NK-92 (cell line): Measurements from ENCODE around the gene DIP2C.

Experiments used
- DNase-seq: peaks from one replicate; lab custom pipeline; 2025; ENCODE audit not compliant: unreplicated experiment; lab: John Stamatoyannopoulos, UW

The DIP2C gene, protein sequence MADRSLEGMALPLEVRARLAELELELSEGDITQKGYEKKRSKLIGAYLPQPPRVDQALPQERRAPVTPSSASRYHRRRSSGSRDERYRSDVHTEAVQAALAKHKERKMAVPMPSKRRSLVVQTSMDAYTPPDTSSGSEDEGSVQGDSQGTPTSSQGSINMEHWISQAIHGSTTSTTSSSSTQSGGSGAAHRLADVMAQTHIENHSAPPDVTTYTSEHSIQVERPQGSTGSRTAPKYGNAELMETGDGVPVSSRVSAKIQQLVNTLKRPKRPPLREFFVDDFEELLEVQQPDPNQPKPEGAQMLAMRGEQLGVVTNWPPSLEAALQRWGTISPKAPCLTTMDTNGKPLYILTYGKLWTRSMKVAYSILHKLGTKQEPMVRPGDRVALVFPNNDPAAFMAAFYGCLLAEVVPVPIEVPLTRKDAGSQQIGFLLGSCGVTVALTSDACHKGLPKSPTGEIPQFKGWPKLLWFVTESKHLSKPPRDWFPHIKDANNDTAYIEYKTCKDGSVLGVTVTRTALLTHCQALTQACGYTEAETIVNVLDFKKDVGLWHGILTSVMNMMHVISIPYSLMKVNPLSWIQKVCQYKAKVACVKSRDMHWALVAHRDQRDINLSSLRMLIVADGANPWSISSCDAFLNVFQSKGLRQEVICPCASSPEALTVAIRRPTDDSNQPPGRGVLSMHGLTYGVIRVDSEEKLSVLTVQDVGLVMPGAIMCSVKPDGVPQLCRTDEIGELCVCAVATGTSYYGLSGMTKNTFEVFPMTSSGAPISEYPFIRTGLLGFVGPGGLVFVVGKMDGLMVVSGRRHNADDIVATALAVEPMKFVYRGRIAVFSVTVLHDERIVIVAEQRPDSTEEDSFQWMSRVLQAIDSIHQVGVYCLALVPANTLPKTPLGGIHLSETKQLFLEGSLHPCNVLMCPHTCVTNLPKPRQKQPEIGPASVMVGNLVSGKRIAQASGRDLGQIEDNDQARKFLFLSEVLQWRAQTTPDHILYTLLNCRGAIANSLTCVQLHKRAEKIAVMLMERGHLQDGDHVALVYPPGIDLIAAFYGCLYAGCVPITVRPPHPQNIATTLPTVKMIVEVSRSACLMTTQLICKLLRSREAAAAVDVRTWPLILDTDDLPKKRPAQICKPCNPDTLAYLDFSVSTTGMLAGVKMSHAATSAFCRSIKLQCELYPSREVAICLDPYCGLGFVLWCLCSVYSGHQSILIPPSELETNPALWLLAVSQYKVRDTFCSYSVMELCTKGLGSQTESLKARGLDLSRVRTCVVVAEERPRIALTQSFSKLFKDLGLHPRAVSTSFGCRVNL (N-terminal part only)

DNA sequence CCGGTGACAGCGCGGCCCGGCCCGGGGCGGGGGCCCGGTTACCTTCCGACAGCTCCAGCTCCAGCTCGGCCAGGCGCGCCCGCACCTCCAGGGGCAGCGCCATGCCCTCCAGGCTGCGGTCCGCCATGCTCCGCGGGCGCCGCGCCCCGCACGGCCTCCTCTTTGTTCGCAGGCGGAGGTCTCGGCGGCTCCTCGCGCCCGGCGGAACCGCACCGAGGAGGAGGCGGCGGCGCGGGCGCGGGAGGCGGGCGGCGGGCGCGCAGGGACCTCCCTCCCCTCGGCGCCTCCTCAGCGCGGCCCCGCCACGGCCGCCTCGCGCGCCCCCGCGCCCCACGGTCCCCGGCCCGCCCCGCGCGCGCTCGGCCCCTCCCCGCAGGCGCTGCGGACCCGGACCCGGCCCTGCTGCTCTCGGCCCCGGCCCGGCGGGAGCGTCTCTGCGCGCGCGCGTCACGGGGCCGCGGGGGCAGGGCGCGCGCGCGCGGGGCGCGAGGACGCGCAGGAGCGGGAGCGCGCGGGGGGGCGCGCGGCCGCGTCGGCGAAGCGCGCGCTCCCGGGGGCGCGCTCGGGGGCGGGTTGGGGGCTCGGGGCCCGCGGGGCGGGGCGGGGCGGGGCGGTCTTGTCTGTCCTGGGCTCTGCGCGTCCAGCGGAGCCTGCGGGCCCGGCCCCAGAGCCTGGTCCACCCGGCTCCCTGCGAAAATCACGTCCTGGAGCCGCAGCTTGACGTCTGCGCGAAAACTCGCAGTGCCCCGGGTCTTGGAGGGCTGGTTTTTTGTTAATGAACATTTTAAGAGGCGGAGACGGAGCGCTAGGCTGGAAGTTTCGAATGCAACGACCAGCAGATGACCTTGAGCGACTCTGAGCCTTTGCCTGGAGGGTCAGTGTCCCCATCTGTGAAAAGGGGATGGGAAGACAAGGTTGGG, at the start of gene DIP2C:
Gene DIP2C, minus strand, starts transcription at position 217 of the 920 bp plus-strand sequence. Its CDS starts 90 bp downstream, at position 127.
- DNase-seq: no peak

DNA sequence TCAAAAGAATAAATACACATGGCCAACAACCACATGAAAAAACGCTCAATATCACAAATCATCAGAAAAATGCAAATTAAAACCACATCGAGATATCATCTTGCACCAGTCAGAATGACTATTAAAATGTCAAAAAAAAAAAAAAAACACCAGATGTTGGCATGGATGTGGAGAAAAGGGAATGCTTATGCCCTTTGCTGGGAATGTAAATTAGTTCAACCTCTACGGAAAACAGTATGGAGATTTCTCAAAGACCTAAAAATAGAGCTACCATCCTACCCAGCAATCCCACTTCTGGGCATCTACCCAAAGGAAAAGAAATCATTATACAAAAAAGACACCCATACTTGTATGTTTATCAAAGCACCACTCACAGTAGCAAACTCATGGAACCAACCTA, 45.0 kb upstream of the DIP2C start:
- DNase-seq: no peak

DNA sequence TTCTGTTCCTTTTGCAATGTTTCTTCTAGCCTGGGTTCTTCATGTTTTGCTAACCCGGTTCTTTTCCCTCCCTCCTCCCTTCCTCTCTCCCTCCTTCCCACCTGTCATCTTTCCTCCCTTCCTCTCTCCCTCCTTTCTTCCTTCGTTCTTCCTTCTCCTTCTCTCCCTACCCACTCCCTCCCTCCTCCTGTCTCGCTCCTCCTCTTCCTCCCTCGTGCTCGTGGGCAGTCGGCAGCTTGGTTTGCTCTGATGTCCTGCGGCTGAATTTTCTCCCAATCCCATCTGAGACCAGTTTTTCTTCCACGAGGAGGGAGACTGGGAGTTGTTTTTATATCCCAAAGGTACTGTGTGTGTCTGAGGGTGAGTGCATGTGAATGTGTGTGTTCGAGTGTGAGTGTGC, 43.6 kb upstream of the DIP2C start:
- DNase-seq: no peak

DNA sequence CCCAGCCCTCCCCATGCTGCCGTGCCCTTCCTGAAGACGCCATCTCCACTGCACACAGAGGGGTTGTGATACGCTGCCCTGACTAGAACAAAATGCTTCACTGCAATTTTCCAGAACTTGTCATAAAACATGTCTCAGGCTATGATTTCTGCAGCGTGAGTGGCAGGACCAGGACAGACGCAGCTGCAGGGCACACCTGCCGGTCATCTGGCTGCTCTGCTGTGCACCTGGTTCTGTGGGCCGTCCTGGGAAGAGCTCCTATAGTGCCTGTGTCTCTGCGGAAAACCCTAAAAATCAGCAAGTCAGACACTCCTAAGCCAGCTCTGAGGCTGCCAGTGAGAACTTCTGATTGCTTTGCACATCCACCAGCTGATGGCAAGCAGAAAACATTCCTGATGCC, 39.7 kb upstream of the DIP2C start:
- no peak for DNase-seq

DNA sequence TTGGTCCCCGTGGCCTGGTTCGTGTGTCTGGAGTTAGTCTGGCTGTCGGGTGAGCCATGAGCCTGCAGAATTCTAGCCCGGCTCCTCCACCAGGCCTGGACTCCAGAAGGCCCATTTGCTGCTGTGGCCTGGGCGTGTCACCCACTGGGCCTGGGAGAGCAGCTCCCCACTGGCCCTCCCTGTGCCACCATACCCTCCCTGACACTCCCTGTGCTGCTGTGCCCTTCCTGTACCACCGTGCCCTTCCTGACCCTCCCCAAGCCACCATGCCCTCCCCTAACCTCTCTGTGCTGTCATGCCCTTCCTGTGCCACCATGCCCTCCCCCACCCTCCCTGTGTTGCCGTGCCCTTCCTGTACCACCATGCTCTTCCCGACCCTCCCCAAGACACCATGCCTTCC, 39.1 kb upstream of the DIP2C start:
- DNase-seq: no peak

DNA sequence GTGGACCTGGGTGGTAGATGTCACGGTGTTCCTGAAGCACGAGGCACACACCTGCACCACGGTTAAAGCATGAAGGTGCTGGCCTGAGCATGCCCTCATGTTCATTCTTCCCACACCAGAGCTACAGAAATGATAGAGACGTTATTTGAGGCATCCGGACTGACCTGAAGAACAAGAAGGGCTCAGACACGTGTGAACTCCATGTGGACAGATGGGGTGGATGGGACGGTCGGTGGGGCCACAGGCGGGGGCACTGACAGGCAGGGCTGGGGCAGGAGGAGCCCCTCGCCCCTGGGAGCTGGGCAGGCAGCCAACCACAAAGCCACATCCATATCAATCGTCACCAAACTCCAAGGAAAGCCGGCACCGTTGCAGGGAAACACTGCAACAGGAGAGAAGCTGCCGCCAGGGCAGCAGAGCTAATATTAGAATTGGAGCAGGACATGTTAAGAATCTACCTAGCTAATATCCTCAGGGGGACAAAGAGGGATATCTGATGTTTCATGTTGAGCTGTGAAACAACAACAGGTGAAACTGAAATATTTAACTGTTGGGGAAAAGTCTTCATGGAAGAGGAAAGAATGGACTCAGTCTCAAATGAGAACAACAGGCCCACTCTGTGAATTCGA, 37.8 kb upstream of the DIP2C start:
- DNase-seq: no peak

DNA sequence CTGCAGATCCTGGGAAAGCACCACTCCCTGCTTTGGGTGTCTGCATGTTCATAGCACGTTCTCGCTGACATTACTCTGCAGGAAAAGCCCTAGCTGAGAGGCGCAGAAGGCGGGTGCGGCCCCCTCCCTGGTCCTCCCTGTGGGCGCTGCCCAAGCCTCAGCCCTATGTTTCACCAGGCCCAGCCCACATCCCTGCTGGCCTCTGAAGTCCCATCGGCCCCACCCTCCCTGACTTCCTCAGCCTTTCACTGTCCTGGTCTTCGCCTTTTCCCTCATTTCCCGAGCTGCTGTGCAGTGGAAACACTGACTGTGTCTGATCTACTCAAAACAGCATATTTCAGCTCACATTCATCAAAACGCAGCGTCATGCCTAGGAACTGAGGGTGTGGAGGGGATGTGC, 36.3 kb upstream of the DIP2C start:
- no peak for DNase-seq

DNA sequence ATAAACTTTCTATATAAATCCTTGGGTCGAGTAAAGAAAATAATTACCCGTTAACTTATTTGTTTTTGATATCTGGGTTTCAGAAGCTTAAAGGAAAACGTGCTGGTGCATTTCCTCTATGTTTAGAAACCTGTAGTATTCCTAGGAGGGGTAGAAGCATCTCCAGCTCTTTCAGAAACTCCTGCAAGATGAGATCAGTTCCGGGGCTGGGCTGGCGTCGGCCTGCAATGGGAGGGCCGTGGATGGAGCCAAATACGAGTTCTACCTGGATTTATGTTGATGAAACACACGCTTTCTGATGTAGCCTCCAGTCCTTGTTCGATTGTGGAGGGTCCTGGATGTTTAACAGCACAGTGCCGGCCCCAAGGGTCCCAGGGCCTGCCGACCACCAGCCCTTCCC, 35.8 kb upstream of the DIP2C start:
- DNase-seq: no peak

DNA sequence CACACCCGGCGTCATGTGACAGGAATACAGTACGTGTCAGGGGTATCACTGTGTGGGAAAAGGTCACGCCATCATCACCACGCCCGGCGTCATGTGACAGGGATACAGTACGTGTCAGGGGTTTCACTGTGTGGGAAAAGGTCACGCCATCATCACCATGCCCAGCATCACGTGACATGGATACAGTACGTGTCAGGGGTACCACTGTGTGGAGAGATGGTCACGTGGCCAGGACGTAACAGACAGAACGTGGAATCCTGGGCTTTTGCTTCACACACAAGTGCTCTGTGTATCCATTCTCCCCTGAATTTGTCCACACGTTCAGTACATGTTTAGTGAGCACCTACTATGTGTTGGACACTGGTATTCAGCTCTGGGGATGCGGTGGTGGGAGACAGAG, 34.5 kb upstream of the DIP2C start:
- no peak for DNase-seq

DNA sequence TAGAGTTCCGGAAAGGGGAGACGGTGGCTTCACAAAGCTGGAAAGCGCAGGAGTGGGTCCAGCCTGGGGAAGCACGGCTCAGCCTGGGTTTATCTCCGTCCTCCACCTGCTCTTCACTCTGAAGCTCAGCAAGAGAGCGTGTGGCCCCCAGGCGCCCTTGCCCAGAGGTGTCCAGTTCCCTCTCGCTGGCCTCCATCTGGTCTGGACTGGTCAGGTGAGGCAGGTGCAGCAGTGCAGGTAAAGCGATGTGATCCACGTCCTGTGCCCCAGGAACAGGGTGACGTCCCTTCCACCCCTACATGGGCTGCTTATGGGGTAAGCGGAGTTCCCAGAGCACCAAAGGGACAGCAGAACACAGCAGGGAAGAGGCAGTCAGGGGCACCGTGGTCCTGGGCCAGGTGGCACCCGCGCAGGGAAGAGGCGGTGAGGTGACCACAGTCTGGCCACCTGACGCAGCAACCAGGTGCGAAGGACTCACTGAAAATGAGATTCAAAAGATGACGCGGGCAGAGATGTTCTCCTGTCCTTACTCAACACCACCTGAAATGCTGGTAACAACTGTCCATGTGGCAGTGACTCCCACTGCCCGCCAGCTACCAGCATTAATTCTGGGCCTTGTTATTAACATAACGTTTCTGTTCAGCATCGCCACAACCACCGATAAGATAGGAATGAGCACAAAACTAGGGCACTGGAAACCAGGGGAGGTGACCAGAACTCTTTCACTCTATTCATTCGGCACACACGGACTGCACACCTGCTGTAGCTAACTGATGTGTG, 33.0 kb upstream of the DIP2C start:
- no peak for DNase-seq

DNA sequence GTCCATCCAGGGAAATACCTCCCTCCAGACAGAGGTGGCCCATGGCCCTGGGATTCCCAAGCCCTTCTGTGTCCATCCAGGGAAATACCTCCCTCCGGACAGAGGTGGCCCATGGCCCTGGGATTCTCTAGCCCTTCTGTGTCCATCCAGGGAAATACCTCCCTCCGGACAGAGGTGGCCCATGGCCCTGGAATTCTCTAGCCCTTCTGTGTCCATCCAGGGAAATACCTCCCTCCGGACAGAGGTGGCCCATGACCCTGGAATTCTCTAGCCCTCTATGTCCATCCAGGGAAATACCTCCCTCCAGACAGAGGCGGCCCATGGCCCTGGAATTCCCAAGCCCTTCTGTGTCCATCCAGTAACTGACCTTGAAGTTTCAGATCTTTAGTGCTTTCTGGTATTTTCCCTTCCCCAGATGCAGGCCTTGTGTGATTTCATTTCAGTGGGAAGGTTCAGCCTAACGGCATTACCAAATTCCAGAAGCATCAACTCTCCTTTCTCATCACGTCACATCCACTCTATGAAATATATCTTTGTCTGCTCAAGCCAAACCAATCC, 28.8 kb upstream of the DIP2C start:
- no peak for DNase-seq

DNA sequence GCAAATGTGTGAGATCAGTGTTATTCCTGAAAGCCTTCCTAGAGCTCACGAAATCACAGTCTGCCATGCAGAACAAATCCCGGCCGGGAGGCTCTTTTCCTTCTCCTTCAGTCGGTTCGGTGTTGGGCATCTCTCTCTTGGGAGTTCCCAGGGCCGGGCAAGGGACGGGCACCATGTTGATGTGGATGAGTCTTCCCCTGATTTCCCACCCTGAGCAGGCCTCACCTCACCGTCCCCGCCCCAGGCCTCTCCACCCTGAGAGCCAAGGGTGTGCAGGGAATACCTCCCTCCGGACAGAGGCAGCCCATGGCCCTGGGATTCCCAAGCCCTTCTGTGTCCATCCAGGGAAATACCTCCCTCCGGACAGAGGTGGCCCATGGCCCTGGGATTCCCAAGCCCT, 28.0 kb upstream of the DIP2C start:
- DNase-seq: no peak

DNA sequence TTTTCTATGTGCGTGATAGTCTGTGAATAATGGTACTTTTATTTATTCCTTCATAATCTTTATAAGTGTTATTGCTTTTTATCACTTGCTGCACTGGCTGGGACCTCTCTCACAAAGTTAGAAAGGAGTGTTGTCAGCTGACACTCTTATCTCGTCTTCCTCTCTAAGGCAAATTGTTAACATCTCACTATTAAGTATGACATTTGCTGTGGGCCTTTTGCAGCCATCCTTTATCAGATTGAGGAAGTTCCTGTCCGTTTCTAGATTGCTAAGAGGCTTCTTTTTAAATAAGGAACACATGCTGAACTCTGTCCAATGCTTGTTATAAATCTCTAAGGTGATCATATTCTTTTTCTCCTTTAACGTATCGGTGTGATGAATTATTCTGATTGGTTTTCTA, 27.4 kb upstream of the DIP2C start:
- DNase-seq: no peak

DNA sequence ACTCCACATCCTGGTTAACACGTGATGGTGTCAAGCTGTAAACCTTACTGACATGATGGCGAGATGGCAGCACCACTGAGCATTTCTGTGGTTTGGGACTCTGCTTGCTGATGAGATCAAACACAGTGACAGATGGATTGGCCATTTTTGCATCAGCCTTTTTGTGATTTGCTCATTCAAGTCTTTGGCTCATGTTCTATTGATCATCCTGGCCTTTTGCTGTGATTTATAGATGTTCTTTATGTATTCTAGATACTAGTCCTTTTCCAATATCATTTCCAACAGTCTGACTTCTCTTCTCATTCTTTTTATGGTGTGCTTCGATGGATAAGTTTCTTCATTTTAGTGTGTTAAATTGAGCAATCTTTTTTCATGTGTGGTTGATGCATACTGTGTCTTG, 24.7 kb upstream of the DIP2C start:
- no peak for DNase-seq

DNA sequence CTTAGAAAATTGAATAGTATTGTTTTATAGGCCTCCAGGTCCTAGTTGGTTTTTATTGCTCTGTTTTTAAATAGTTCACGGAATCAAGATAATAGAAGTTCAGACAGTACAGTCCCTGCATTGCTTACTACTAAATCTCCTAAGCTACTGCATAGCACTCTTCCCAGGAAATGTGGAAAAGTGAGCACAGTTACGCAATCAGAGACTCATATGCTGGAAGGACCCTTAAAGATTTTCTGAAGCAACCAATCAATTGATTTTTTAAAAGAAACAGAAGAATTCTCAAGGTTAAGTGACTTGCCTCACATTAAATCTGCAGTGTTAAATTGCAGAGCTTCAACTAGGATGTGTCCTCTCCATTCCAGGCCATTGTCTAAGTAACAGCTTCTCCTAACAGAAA, 23.1 kb upstream of the DIP2C start:
- no peak for DNase-seq

DNA sequence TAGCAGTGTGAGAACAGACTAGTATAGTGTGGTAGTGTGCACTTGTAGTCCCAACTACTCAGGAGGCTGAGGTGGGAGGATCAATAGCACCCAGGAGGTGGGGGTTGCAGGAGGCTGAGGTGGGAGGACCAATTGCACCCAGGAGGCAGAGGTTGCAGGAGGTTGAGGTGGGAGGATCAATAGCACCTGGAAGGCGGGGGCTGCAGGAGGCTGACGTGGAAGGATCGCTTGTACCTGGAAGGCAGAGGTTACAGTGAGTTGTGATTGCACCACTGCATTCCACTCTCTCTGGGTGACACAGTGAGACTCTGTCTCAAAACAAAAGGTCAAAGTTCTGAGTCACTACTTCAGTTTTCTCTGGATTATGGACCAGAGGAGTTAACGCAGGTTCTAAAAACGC, 22.6 kb upstream of the DIP2C start:
- DNase-seq: no peak

DNA sequence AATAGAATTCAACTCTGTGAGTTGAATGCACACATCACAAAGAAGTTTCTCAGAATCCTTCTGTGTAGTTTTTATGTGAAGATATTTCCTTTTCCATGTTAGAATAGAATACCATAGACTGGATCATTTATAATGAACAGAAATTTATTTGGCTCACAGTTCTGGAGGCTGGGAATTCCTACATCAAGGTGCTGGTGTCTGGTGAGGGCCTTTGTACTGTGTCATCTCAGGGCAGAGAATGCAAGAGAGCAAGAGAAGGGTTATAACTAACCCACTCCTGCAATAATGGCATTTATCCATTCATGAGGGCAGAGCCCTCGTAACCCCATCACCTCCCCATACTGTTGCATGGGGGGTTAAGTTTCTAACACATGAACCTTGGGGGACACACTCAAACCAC, 18.4 kb upstream of the DIP2C start:
- no peak for DNase-seq

DNA sequence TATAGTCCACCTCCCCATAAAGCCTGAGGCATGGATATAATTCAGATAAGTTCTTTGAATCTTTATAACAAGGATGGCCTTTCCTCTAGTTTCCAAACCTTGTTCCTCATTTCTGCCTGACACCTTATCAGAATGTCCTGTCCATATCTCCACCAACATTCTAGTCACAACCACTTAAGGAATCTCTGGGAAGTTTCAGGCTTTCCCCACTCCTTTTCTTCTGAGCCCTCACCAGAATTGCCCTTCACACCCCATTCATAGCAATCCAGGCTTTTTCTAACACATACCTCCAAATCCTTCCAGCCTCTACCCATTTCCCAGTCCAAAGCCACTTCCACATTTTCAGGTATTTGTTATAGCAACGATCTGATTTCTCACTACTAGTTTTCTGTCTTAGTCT, 18.0 kb upstream of the DIP2C start:
- no peak for DNase-seq

DNA sequence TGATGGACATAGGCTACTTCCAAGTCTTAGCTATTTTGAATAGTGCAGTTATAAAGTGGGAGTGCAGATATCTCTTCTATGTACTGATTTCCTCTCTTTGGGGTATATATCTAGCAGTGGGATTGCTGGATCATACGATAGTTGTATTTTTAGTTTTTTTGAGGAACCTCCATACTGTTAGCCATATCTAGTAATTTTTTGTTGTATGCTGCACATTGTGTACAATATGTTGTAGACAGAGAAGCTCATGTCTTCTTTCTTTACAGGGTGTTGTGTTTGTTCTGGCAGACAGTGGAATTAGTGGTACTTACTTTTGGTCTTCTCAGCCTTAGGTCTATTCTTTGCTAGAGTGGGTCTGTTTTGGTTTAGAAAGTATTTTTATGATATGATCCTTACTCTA, 13.7 kb upstream of the DIP2C start:
- DNase-seq: no peak
